ENCODE measurements around the gene CCDC28A. TPM values are rescaled to one million over a fixed set of nuclear protein-coding genes. Genes with fewer than 3 reads are reported as not detected.
"Not testable (repeated sequence)": the region's sequence is repeated elsewhere in the genome, so short reads cannot be mapped to it uniquely, and the experiment has no call there.

CCDC28A gene
- 17.1 and 19.7 TPM in 2 replicates for total RNA-seq

DNA sequence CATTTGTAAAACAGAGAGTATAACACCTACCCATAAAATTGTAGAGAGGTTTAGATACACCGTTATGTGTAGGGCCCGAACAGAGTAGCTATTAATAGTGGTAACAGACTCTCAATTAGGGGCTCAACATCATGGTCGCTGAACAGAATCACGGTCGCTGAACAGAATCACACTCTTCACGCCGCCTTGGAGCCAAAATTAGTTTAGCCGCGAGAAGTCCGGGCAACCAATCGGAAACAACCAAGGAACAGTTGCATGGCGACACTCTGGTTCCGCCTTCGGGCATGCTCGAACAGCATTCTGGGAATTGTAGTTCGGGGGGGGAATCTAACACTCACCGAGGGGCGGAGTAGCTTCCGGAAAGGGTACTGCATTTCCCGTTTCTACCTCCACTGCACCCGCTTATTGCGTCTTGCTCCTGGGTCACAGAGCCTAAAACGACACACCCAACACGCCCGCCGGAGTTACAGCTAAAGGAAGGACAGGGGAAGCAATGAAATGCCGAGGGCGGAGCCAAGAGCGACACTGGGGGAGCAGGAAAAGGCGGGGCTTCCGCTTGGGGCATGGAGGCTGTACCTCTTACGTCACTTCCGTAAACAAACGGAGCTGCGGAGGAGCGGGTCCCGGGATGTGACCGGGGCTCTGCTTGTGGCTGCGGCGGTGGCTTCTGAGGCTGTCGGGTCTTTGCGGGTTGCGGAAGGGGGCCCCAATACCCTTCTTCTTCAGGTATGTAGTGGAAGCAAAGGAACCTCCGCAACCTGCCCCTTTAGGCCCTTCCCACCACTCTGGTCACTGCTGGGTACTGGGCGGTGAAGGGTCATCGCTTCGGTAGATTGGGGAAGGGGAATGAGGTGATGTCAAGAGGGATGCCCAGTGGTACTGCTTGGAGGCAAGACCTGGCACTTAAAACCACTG, at the start of gene CCDC28A:
Gene CCDC28A, plus strand, starts transcription at position 593 of the 915 bp plus-strand sequence. CDS start 2,352 bp downstream, outside the sequence.
- intact Hi-C loops (cut with micrococcal nuclease) = loop anchor here (1.0 to 5.0 kb wide), 8 partner anchors 80 to 666 kb away; partner anchors contain the start of genes ABRACL, CITED2, HEBP2 and HECA

DNA sequence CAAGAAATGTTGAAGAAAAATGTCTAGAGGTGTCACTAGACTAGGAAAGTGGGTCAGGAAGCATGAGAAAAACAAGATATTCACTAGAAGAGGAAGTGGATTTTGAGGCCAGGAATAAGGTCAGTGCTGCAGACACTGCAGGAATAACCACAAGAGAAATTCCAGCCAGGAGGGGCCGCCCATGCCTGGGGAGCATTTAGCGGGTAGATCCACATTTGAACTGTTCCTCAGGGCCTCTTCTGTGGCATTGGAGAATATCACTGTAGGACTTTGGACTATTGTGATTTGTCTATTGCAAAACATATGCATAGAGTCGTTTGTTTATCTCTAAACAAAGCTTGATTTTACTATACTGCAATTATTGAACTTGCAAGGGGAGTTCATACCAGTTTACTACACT, 49.6 kb upstream of the CCDC28A start:
- intact Hi-C loops (cut with micrococcal nuclease) = no loop called here

DNA sequence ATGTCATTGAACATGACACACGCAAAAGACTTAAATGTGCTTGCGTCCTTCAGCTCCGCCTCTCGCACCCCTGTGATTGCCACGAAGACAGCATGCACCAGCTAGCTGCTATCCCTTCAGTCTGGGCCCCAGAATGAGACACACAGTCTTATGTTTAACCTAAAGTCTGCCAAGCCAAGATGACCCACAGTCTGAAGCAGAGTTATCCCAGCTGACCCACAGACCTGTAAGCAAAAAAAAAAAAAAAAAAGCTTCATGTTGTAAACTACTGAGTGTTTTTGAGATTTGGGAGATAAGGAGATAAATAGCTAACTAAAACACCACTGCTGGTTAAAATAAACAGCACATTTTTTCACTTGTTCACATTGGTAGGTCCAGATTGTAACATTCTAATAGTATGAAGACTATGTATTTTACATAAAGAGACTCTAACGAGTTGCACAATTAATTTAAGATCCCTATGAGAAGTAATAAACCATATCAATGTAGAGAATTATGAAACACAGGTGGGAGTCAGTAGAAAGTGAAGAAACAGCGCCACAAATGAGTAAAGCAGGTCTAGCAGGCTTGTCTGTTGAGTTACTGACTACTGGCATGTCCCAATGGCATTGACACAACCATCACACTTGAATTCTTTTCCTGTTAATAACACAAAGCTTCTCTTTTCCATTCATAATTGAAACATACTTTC, 47.4 kb upstream of the CCDC28A start:
- intact Hi-C loops (cut with micrococcal nuclease) = no loop called here

DNA sequence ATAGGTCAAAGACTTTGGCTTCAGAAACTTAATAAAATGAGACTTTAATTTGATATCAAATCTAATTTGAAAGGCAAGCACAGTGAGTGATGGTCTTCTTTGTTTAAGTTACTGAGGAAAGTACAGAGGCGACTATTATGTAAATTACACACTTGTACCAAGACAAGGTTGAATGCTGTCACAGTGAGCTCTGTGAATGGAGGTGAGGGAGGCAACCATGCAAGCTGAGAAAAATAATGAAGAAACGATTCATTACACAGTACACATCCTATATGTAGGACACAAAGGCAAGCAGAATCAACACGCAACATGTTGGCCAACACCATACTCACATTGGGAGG, 46.8 kb upstream of the CCDC28A start:
- intact Hi-C loops (cut with micrococcal nuclease) = no loop called here

DNA sequence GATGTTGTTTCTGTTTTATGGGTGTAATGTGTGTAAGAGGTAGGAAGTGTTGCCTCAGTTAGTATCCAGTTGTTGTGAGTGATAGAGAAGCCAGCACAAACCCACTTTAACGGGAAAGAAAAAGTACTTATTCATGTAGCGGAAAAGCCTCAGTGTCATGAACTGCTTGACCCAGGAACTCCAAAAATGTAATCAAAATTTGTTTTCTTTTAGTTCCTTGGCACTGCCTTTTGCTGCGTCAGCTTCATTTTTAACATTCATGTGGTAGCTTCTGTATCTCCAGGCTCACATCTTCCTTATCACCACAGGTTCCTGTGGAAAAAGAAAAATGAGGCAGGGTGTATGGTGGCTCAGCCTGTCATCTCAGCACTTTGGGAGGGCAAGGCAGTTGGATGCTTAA, 46.4 kb upstream of the CCDC28A start:
- intact Hi-C loops (cut with micrococcal nuclease) = no loop called here

DNA sequence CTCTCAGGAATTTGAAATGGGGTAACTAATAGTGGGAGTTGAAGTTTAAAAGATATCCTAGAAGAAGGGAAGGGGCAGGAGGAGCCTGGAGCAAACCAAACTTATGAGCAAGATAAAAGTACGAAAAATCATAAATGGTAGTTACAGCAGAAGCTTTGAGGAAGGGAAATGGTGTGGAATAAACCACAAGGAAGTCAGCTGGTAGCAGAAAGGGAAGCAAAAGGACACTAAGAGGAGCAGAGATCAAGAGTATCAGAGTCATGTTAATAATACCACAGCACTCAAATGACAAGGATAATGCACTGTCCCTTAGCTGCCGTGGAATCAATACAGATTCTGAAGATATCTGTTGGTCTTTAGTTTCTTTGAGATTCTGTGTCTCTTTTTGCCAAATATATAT, 44.9 kb upstream of the CCDC28A start:
- intact Hi-C loops (cut with micrococcal nuclease) = no loop called here

DNA sequence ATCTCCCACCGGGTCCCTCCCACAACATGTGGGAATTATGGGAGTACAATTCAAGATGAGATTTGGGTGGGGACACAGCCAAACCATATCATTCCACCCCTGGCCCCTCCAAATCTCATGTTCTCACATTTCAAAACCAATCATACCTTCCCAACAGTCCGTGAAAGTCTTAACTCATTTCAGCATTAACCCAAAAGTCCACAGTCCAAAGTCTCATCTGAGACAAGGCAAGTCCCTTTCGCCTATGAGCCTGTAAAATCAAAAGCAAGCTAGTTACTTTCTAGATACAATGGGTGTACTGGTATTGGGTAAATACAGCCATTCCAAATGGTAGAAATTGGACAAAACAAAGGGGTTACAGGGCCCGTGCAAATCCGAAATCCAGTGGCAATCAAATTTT, 43.5 kb upstream of the CCDC28A start:
- intact Hi-C loops (cut with micrococcal nuclease) = not testable (repeated sequence)

DNA sequence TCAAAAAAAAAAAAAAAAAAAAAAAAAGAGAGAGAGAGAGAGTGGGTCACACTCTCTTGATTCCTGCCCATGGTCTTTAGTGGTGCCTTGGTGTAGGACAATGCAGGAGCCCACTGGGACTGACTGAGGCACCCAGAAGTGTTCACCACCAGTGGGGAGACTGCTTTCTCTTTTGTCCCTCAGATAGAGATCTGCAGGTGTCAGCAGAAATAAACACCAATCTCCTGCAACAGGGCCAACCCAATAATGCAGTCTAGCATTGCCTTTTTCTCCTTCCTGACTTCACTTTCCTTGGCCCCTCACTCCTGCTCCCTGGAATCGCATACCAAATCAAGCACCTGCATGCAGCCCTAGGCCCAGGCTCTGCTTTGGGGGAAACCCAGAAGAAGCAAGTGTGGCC, 39.0 kb upstream of the CCDC28A start:
- intact Hi-C loops (cut with micrococcal nuclease) = no loop called here

DNA sequence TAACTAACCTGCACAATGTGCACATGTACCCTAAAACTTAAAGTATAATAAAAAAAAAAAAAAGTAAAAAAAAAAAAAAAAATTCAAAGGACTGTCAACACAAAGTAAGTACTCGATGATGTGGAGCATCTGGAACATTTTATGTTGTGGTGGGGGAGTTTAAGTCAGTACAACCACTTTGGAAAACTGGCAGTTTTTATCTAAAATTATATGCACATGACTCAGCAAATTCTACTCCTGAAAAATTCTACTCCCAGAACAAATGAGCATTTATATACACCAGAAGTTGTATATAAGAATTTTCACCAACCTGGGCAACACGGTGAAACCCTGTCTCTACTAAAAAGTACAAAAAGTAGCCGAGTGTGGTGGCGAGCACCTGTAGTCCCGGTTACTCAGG, 36.9 kb upstream of the CCDC28A start:
- intact Hi-C loops (cut with micrococcal nuclease) = no loop called here

DNA sequence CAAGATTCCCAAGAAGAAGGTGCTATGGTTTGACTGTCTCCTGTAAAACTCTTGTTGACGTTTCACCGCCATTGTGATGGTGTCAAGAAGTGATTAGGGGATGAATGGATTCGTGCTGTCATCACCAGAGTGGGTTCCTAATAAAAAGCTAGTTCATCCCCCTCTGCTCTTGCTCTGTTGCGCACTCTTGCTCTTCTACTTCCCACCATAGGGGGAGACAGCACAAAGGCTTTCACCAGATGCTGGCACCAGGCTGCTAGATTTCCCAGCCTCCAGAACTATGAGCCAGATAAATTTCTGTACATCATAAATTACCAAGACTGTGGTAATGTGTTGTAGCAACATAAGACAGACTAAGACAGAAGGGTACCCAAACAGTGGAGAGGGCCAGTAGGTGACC, 21.6 kb upstream of the CCDC28A start:
- intact Hi-C loops (cut with micrococcal nuclease) = no loop called here

DNA sequence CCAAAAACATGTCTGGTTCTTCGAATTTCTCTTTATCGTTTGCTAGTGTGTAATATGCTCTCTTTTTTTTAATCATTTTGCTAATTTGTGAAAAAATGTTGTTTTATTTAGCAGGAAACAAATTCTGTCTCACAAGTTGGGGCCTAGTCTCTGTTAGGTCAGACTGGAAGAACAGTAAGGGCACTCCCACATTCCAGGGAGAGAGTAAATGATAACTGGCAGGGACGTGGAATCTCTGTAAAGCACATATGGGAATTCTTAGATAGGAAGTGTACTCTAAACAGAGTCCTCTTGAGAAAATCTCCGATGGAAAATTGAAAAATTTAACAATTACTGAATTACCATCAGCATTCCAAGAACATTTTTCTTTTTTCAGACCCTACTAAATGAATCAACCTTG, 16.4 kb upstream of the CCDC28A start:
- intact Hi-C loops (cut with micrococcal nuclease) = no loop called here

DNA sequence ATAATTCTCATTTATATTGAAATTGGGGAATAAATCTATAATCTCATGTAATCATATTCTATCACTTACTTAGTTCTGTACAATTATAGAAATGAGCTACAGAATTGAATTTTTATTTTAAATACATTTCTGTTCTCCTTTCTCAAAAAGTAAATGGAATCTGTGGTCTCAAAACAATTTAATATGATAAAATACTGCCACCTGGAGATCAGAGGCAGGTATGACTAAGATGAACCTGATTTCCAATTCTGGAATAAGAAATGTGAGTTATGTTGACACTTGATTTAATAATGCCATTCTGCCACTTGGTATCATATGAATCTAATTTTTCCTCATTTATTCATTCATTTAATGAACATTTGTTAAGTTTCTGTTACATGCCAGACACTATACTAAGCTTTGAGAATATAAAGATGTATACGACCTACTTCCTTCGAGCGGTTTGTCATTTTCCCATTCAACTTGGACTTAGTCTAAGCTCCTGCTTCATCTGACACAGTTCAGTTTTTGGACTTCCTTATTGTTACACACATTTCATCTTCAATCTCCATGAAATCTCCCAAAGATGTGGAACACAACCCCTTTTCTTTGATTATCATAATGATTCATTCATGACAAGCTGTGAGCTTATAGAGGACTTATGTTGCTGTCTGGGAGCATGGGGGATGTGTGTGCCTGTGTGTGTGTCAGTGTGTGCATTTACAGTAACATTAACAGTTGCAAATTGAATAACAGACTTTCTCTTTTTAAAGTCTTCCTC, 7.5 kb upstream of the CCDC28A start:
- intact Hi-C loops (cut with micrococcal nuclease) = loop anchor here (1.0 to 5.0 kb wide), 4 partner anchors 74 to 649 kb away; no protein-coding TSS in a partner anchor

DNA sequence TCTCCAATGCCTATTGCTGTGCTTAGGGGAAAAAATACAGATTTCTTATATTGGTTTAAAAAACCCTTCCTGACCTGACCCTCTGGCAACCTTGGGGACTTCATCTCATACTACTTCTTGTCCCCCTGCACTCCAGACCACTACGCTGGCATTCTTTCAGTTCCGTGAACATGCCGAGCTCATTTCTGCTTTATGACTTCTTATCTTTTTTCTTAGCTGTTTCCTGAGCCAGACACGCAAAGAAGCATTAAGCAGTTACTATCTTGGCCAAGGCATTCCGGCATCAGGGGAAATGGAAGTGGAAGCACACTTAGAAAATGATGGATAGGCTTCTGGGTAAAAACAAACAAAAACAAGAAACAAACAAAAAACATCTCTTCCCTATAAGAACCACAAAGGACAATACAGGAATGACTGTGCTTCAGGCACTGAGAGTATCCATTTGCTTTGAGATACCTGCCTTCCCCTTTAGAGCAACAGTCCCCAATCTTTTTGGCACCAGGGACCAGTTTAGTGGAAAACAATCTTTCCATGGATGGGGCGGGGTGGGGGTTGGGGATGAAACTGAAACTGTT, 4.4 kb upstream of the CCDC28A start:
- intact Hi-C loops (cut with micrococcal nuclease) = loop anchor here (5.0 kb wide), 1 partner anchor 252 kb away; no protein-coding TSS in a partner anchor

DNA sequence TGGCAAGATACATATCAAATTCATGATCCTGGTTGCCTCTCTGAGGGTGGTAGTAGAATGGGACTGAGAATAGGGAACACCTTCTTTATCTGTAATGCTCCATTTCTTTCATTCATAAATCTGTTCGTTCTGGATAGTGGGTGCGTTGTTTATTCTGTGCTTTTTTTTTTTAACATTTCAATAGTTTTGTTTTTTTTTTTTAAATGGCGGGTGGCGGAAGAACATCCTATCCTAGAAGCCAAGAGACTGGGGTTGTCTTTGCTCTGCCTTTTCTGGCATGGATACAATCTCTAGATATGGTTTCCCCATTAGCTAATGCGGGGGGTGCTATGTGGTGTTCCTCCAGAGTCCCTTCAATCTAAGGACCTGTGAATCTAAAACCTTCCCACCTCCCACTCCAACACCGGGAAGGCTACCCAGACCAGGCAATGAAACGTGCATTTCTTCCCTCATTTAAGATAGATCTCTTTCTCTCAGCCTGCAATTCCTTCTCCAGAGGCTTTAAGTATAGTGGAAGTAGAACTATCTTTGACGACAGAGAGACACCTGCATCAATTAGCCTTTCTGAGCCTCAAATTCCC, 883 bp upstream of the CCDC28A start:
- intact Hi-C loops (cut with micrococcal nuclease) = loop anchor here (1.0 to 5.0 kb wide), 8 partner anchors 79 to 665 kb away; partner anchors contain the start of genes ABRACL, CITED2, HEBP2 and HECA

DNA sequence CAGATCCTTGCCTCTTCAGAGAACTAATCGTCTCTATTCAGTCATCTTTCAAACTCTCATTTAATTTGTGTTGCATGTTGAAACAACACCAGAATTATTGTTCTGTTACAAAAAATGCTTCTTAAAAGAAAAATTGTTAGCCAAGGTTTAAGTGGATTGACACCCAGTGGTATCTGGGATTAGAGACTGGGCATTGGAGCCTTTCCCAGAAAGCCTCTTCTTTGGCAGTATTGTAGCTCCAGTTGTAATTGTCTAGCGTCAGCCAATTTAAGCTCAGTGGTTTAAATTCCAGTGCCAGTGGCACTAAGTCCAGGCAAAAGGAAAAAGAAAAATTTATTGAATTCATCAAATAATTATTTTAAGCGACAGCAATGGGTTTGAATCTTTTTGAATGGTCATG, 801 bp downstream of the CCDC28A start:
- intact Hi-C loops (cut with micrococcal nuclease) = loop anchor here (5.0 kb wide), 1 partner anchor 338 kb away; no protein-coding TSS in a partner anchor

DNA sequence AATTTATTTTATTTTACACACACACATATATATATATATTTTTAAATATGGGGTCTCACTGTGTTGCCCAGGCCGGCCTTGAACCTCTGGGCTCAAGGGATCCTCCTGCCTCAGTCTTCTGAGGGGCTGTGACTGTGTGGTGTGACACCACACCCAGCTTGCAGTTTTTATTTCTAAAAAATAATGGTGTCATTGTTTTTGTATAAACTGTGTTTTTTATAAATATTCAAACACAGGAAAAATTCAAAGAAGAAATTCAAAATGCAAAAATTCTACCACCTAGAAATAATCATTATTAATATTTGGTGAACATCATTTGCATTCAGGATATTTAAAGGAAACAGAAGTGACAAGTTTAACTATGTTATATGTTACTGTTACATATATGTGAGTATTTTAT, 3.1 kb downstream of the CCDC28A start:
- intact Hi-C loops (cut with micrococcal nuclease) = no loop called here

DNA sequence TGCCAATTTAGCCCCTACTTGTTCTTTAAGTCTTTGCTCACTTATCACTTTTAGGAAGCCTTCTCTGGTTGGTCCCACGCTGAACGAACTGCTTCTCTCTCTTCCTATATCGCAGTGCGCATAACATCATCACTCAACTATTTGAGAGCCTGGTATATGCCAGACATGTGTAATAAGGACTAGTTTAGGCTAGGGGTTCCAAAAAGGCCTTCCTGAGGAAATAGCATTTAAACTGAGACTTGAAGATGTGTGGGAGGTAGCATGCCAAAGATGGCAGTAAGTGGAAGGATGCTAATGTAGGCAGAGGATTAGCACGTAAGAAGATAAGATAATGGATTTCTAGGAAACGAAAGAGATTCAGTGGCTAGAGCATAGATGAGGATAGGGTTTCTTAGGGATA, 4.8 kb downstream of the CCDC28A start:
- intact Hi-C loops (cut with micrococcal nuclease) = no loop called here

DNA sequence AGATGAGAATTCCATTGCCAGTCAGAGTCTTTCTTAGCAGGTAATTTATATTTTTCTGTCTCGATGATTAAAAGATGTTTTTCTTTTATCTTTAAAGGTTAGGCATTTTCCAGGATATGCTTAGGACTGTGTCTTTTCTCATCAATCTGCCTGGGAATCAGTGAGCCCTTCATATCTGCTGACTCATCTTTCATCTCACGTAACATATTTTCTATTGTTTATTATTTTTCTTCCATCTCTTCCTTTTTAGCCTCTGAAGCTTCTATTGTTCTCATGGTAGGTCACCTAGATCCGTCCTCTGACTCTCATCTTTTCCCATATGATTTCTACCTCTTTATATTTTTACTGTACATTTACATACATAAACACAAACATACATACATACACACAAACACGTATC, 8.7 kb downstream of the CCDC28A start:
- intact Hi-C loops (cut with micrococcal nuclease) = no loop called here

DNA sequence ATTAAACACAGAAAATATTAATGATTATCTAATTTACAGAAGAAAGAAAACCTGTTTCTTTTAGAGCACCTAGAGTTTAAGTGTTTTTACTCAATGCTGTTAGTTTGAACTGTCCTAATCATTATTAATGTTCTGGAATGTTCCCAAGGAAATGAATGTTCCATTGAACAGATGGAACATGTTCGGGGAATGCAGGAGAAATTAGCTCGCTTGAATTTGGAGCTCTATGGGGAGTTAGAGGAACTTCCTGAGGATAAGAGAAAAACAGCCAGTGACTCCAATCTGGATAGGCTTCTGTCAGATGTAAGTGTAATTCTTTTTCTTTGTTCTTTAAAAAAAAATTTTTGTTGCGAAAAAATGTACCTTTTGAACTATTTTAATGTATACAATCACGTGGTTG, 11.5 kb downstream of the CCDC28A start:
- intact Hi-C loops (cut with micrococcal nuclease) = no loop called here

DNA sequence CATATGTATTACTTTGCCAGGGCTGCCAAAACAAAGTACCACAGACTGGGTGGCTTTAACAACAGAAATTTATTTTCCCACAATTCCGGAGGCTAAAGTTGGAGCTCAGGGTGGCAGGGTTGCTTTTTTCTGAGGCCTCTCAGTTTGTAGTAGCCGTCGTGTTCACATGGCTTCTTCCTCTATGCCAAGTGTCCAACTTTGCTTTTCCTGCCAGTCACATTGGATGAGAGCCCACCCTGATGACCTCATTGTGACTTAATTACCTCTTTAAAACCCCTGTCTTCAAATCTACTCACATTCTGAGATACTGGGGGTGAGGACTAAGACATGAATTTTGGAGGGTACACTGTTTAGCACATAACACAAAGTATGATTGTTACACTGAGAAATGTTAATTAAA, 12.4 kb downstream of the CCDC28A start:
- intact Hi-C loops (cut with micrococcal nuclease) = no loop called here

DNA sequence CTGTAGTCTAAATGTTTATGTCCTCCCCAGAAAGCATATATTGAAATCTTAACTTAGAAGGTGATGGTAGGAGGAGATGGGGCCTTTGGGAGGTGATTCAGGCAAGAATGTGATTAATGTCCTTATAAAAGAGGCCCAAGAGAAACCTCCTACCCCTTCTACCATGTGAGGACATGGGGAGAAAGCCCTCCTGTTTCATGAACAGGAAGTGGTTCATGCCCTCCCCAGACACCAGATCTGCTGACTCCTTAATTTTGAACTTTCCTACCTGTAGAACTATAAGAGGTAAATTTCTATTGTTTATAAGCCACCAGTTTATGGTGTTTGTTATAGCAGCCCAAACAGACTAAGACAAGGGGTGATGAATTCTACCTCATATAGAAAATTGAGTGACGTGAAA, 13.6 kb downstream of the CCDC28A start:
- intact Hi-C loops (cut with micrococcal nuclease) = no loop called here

All from T-helper 2 cell treated with Interferon-gamma antibody and Interleukin-4, amounts not matched to agents 100 ng/mL and 5 ng/mL, for 36 hours (primary cell).